ENCODE data around the gene OR7A17.

The OR7A17 gene

GRCh38 chr19:14886032-14886431 is at the start of gene OR7A17:
Gene OR7A17, minus strand, starts transcription at chr19:14886132. Its CDS starts 4,777 bp downstream, at chr19:14881355.
- DNase-seq (ENCODE audit: low read depth, low spot score), result no peak

- no peak for DNase-seq (ENCODE audit: low read depth, low spot score)
These were observed 47.6 kb upstream of the OR7A17 start for GRCh38 chr19:14933506-14933905.

- DNase-seq (ENCODE audit: low read depth, low spot score), result no peak
These were observed 30.9 kb upstream of the OR7A17 start for GRCh38 chr19:14916848-14917247.

- DNase-seq (ENCODE audit: low read depth, low spot score), result no peak
These were observed 29.2 kb upstream of the OR7A17 start for GRCh38 chr19:14915116-14915515.

- DNase-seq (ENCODE audit: low read depth, low spot score), result no peak
These were observed 20.8 kb upstream of the OR7A17 start for GRCh38 chr19:14906711-14907110.

- DNase-seq (ENCODE audit: low read depth, low spot score), result no peak
These were observed 15.8 kb upstream of the OR7A17 start for GRCh38 chr19:14901675-14902260.

- no peak for DNase-seq (ENCODE audit: low read depth, low spot score)
These were observed 4.9 kb upstream of the OR7A17 start for GRCh38 chr19:14890643-14891379.

- DNase-seq (ENCODE audit: low read depth, low spot score), result no peak
These were observed 4.2 kb upstream of the OR7A17 start for GRCh38 chr19:14889994-14890642.

GRCh38 chr19:14871619-14872230 is 14.2 kb downstream of the OR7A17 start:
- no peak for DNase-seq (ENCODE audit: low read depth, low spot score)

- DNase-seq (ENCODE audit: low read depth, low spot score), result no peak
These were observed 17.4 kb downstream of the OR7A17 start for GRCh38 chr19:14868497-14868896.

GRCh38 chr19:14848822-14849221 is 37.1 kb downstream of the OR7A17 start, which contains the start of gene OR7A10:
Gene OR7A10, minus strand, starts transcription at chr19:14848922. Its CDS starts 7,045 bp downstream, at chr19:14841877.
- DNase-seq (ENCODE audit: low read depth, low spot score), result no peak

- DNase-seq (ENCODE audit: low read depth, low spot score), result no peak
These were observed 42.4 kb downstream of the OR7A17 start for GRCh38 chr19:14843578-14843977.

GRCh38 chr19:14843169-14843568 is 42.8 kb downstream of the OR7A17 start:
- DNase-seq (ENCODE audit: low read depth, low spot score), result no peak

- no peak for DNase-seq (ENCODE audit: low read depth, low spot score)
These were observed 45.7 kb downstream of the OR7A17 start for GRCh38 chr19:14840206-14840605.

GRCh38 chr19:14837391-14837790 is 48.5 kb downstream of the OR7A17 start:
- DNase-seq (ENCODE audit: low read depth, low spot score), result no peak

GRCh38 chr19:14835011-14835410 is 50.9 kb downstream of the OR7A17 start, which contains the start of the genes OR7A5 and OR7C1:
Gene OR7A5, minus strand, starts transcription at chr19:14835185. Its CDS starts 6,944 bp downstream, at chr19:14828241.
Gene OR7C1, minus strand, starts transcription at chr19:14835185. Its CDS starts 35,049 bp downstream, at chr19:14800136.
- DNase-seq (ENCODE audit: low read depth, low spot score), result peak; percentile 3

- no peak for DNase-seq (ENCODE audit: low read depth, low spot score)
These were observed 55.2 kb downstream of the OR7A17 start for GRCh38 chr19:14830702-14831101.

Measured in smooth muscle cell of the brain vasculature (primary cell).